Fibroblast of the aortic adventitia (primary cell): Measurements from ENCODE around the gene CYP4X1. TPM values are rescaled to one million over a fixed set of nuclear protein-coding genes. Genes with fewer than 3 reads are reported as not detected.
"Not testable (repeated sequence)": the region's sequence is repeated elsewhere in the genome, so short reads cannot be mapped to it uniquely, and the experiment has no call there.

Experiments
- DNase-seq: peaks from one replicate; pipeline ENCODE4 v3.0.0-alpha.2; 2010; ENCODE audit warnings: low read depth
- H3K4me3 ChIP-seq: 2 replicates; pipeline ENCODE4 v1.5.1; 2011; ENCODE audit warnings: low read depth, mild to moderate bottlenecking, control low read depth, low read length, moderate library complexity
- CTCF ChIP-seq: IDR thresholded peaks from 2 replicates; pipeline ENCODE4 v1.5.1; 2011; ENCODE audit warnings: mild to moderate bottlenecking, low read length, control low read depth, inconsistent platforms; ENCODE audit not compliant: insufficient read depth
- total RNA-seq: library from RNA; depleted of rRNA; stranded (reverse); fragments of >200 nt; gene quantifications from 2 replicates; pipeline ENCODE4 v1.2.3, GENCODE V29; 2012; ENCODE audit warnings: low replicate concordance

CYP4X1 gene
- total RNA-seq, 1 donor: 2.1 TPM

GRCh38 chr1:47002211-47002610 is 21.3 kb upstream of the CYP4X1 start:
- no peak for TF ChIP-seq CTCF
- no peak overlapping the region for H3K4me3 ChIP-seq
- no peak for DNase-seq

GRCh38 chr1:47003896-47004403 is 19.5 kb upstream of the CYP4X1 start:
- H3K4me3 ChIP-seq: no peak overlapping the region
- no peak for TF ChIP-seq CTCF
- DNase-seq: no peak

GRCh38 chr1:47006437-47006836 is 17.0 kb upstream of the CYP4X1 start:
- not testable (repeated sequence) for DNase-seq, H3K4me3 ChIP-seq

GRCh38 chr1:47013293-47013692 is 10.2 kb upstream of the CYP4X1 start:
- H3K4me3 ChIP-seq: no peak overlapping the region
- TF ChIP-seq CTCF: no peak
- peak; percentile 69 for DNase-seq

DNA sequence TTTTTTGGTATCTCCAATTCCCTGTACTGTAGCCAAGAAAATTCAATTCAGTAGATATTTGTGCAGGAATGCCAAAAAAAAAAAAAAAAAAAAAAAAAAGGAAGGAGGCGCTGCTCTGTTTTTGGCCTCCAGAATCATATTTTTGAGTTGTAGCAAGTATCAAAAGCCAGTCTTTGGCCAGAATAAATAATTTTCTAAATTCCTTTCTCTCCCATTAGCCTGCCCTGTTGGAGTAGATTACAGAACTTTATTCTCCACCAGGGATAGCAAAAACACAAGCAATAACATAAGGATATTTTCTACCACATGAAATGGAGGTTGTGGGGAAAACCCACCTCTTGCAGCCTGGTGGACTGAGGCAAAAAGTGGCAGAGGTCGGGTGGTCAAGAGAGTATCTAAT is 2.4 kb upstream of the CYP4X1 start:
- peak; percentile 26 for DNase-seq
- no peak overlapping the region for H3K4me3 ChIP-seq
- no peak for TF ChIP-seq CTCF

DNA sequence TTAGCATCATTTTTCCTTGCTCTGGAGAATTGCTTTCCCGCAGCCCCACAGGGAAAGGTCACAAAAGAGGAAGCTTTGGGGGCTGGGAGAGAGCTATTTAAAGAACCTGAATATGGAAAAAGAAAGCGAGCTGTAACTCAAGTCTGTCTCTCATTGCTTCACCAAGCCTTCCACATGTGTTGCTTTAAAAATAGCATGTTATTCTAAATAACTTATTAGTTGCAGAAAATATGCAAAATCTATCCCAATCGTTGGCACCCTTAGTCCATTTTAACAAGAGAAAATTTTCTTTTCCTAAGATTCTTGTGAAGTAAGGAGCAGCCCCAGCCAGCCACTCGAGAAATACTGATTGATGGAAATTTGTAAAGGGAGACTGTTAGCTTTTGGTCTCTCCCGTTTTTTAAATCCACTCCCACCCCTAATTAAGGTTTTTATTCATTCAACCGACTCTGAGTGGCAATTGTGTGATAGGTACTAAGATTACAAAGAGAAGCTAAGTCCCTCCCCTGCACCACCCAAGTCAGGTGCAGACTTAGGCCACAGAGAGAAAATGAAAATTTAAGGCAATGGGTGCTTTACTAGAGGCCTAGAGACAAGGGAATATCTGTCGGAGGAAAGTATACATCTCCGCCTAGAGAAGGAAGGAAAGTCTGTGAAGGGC is 802 bp downstream of the CYP4X1 start:
- TF ChIP-seq CTCF: no peak
- H3K4me3 ChIP-seq: peak overlapping the region; percentile 4
- DNase-seq: no peak

DNA sequence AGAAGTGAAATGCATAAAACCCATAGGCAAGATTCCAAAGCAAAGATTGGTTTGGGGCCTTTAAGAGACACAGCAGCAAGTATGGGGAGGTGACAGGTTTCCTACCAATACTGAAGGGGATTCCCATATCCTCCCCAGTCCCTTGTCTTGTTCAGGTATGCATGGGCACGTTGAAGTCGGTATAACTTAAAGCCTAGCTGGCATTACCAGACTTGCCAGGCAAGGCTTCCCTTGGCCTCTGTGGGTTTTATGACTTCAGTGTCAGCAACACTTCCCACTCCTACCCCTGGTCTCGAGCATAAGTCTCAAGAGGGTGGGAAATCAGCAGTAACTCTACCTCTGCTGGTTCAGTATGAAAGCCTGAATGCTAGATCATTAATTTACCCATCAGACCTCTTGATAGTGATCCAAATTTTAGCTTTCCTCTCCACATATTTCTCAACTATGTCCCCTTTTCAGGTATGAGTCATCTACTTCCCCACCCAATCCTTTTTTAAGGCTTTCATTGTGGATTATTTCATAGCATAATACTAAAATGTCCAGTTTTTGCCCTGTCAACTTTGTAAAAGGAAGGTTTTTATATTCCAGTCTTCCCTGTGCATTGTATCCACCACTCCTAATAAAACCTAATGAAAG is 6.8 kb downstream of the CYP4X1 start:
- no peak overlapping the region for H3K4me3 ChIP-seq
- TF ChIP-seq CTCF: no peak
- peak; percentile 17 for DNase-seq
